ENCODE results near the gene TFG.

TFG gene

DNA sequence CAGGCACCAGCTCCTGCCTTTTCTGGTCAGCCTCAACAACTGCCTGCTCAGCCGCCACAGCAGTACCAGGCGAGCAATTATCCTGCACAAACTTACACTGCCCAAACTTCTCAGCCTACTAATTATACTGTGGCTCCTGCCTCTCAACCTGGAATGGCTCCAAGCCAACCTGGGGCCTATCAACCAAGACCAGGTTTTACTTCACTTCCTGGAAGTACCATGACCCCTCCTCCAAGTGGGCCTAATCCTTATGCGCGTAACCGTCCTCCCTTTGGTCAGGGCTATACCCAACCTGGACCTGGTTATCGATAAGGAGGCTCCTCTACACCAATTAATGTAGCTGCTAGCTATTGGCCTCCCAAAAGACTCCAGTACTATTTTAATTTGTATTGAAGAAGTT is 38.9 kb downstream of the TFG start:
- DNase-seq (ENCODE audit: low read depth), result no peak
- no peak overlapping the region for H3K4me3 ChIP-seq (ENCODE audit: low read depth, low read length)
- TF ChIP-seq, protein P1, sequence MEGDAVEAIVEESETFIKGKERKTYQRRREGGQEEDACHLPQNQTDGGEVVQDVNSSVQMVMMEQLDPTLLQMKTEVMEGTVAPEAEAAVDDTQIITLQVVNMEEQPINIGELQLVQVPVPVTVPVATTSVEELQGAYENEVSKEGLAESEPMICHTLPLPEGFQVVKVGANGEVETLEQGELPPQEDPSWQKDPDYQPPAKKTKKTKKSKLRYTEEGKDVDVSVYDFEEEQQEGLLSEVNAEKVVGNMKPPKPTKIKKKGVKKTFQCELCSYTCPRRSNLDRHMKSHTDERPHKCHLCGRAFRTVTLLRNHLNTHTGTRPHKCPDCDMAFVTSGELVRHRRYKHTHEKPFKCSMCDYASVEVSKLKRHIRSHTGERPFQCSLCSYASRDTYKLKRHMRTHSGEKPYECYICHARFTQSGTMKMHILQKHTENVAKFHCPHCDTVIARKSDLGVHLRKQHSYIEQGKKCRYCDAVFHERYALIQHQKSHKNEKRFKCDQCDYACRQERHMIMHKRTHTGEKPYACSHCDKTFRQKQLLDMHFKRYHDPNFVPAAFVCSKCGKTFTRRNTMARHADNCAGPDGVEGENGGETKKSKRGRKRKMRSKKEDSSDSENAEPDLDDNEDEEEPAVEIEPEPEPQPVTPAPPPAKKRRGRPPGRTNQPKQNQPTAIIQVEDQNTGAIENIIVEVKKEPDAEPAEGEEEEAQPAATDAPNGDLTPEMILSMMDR (IDR thresholded peaks at IDR 0.05; ENCODE audit: control insufficient read depth, extremely low read depth, insufficient read depth), result no peak

DNA sequence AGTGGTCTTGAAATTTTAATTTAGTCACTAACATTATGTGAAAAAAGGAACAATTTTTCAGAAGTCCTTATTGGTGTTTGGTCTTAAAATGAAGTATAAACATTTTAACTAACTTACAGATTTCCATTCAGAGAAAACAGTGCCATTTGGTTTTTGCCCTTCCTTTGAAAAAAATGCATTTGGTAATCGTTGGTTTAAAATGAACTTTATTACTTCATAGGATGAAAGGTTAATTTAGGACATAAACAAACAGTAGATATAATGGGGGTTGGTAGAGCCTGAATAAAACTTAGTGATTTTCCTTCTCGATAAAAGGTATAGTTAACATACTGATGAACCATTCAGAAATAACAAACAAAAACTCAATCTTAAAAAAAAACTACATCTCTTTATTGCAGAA is 39.7 kb downstream of the TFG start:
- H3K4me3 ChIP-seq (ENCODE audit: low read depth, low read length), result no peak overlapping the region
- TF ChIP-seq, protein P1 (IDR thresholded peaks at IDR 0.05; ENCODE audit: control insufficient read depth, extremely low read depth, insufficient read depth), result no peak
- DNase-seq (ENCODE audit: low read depth), result no peak

DNA sequence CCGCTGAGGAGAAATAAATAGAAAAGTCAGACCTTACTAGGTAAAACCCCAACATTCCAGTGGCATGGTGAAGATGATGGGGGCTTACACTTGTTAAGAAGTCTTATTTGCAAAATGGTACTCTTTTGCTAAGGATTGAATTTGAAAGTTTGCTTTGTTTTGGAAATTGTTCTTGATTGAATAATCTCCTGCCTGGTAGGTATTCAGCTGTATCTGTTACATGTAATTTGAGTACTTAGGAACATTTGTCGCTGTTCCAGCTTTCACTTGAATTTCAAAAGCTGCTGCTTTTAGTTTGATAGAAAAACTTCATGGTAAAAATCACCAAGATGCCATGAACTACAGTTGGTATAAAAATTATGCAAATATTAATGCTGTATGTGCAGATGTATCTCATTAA is 44.6 kb downstream of the TFG start:
- no peak overlapping the region for H3K4me3 ChIP-seq (ENCODE audit: low read depth, low read length)
- TF ChIP-seq, protein P1 (IDR thresholded peaks at IDR 0.05; ENCODE audit: control insufficient read depth, extremely low read depth, insufficient read depth), result no peak
- no peak for DNase-seq (ENCODE audit: low read depth)

DNA sequence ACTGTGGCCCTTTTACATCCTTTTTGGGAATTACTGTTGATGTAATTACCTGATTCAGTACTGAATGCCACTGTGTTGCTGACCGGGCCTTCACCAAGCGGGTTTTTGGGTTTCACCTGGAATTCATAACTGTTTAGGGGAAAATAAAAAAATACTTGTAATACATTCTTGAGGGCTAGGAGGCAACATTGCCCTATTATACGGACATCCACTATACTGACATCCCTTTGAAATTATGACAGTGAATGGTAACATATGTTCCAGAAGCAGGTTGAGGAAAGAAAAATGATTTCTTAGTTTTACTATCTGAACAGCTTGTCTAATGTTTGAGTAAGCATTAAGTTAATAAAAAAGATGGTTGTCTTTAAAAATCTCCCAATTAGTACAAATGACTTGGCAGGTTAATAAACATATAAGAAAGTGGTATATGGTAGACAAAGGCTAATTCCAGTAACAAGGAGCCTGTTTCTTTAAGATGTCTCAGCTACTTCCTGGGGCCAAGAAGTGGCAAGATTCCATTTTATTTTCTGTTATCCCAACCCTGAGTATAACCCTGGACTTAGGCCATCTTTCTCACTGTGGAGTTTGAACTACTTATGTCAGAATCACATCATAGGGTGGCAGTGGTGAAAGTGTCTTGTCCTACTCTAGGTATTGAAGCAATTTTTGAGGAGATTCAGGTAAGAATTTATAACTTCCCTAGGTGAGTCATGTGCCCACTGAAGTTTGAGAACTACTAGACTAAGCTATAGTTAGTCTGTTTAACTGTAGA is 45.5 kb downstream of the TFG start:
- no peak for DNase-seq (ENCODE audit: low read depth)
- no peak overlapping the region for H3K4me3 ChIP-seq (ENCODE audit: low read depth, low read length)
- TF ChIP-seq, protein P1 (IDR thresholded peaks at IDR 0.05; ENCODE audit: control insufficient read depth, extremely low read depth, insufficient read depth), result no peak

DNA sequence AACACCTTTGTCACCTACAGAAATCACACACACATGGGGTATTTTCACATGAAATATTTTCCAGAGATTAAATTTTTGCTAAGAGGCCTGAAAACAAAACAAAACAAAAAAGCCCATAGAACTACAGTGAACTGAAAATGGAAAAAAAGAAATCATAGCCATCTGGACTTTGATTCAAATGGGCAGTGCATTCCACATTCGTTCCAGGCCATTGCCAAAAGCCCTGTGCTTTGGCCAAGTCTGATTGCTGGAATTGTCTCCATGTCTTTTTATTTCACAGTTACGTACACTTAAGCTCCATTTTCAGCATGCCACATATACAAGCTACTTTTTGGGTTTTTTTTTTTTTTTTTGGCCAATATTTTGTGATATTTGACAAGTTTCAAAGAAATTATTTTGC is 47.1 kb downstream of the TFG start:
- TF ChIP-seq, protein P1 (IDR thresholded peaks at IDR 0.05; ENCODE audit: control insufficient read depth, extremely low read depth, insufficient read depth), result no peak
- no peak overlapping the region for H3K4me3 ChIP-seq (ENCODE audit: low read depth, low read length)
- no peak for DNase-seq (ENCODE audit: low read depth)

DNA sequence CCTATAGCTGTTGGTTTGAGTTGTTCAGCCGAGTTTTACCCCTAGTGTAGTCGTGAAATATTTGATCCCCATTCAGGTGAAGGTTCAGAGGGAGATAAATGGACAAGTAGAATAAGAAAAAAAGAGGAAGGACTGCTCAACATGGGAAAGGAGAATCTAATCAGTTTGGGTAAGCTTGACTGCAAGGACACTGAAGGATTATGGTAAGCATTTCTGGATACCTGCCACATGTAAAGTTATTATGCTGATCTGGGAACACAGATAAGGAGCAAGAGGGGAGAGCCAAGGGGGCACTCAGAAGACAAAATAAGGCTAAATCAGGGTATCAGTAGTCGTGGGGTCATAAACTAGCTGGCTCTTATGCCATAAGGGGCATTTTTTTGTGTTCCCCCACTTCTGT is 49.9 kb downstream of the TFG start:
- H3K4me3 ChIP-seq (ENCODE audit: low read depth, low read length), result no peak overlapping the region
- DNase-seq (ENCODE audit: low read depth), result no peak
- TF ChIP-seq, protein P1 (IDR thresholded peaks at IDR 0.05; ENCODE audit: control insufficient read depth, extremely low read depth, insufficient read depth), result no peak

DNA sequence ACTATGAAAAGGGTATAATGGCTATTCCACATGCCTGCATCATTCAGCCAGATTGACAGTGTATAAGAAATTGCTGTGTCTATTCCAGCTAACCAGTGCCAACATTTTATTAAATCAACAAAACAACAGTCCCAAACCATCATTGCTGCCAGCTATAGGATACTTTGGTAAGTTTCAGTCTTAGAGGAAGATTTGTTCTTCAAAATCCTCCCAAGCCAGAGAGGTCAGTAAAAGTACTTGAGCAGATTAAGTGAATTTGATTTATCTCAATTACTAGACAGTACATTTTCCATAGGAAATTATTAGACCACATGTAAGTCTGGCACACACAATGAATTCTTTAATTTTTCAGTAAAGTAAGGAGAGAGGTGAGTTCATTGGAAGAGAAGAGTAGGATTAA is 50.7 kb downstream of the TFG start:
- no peak for DNase-seq (ENCODE audit: low read depth)
- TF ChIP-seq, protein P1 (IDR thresholded peaks at IDR 0.05; ENCODE audit: control insufficient read depth, extremely low read depth, insufficient read depth), result no peak
- H3K4me3 ChIP-seq (ENCODE audit: low read depth, low read length), result no peak overlapping the region
